Effector memory CD8-positive, alpha-beta T cell (primary cell): ENCODE measurements around the gene DVL2.
"Not testable (repeated sequence)": the region's sequence is repeated elsewhere in the genome, so short reads cannot be mapped to it uniquely, and the experiment has no call there.

ENCODE experiments used
- ATAC-seq: fragments of 150-1000 bp; cut with Tn5 transposase; replicated peaks from 2 replicates; pipeline ENCODE4 v1.10.0; 2021; ENCODE audit warnings: mild to moderate bottlenecking, moderate library complexity
- DNase-seq, 3 experiments: peaks; one replicate each; pipeline ENCODE4 v3.0.0; 2021
- H3K27ac Mint-ChIP-seq, 2 donors: one replicate each; pipeline ENCODE4 v1.8.0; 2022; ENCODE audit warnings: mild to moderate bottlenecking in 2 of 2, mixed read lengths in 2 of 2, moderate library complexity in 2 of 2
- H3K27me3 Mint-ChIP-seq, 2 donors: one replicate each; pipeline ENCODE4 v1.8.0; 2022; ENCODE audit warnings: mixed read lengths in 2 of 2
- H3K36me3 Mint-ChIP-seq: one replicate; pipeline ENCODE4 v1.8.0; 2022; ENCODE audit warnings: mild to moderate bottlenecking, moderate library complexity, mixed read lengths; ENCODE audit not compliant: insufficient read depth
- H3K4me1 Mint-ChIP-seq, 2 donors: one replicate each; pipeline ENCODE4 v1.8.0; 2022; ENCODE audit warnings: low read depth in 2 of 2, mixed read lengths in 2 of 2
- H3K4me3 Mint-ChIP-seq, 2 donors: one replicate each; pipeline ENCODE4 v1.8.0; 2022; ENCODE audit warnings: mild to moderate bottlenecking in 2 of 2, mixed read lengths in 2 of 2, moderate library complexity in 2 of 2
- H3K9me3 Mint-ChIP-seq, 2 donors: one replicate each; pipeline ENCODE4 v1.8.0; 2022; ENCODE audit warnings: mixed read lengths in 2 of 2

DVL2 gene

GRCh38 chr17:7183433-7184090 lies 50.8 kb downstream of the DVL2 start:
- Mint-ChIP-seq H3K27me3 (no peaks in the 10 kb centered on the region), H3K4me1 (peaks cover 0 to 6% of the 10 kb centered on the region in 2 donors), H3K36me3 (no peaks in the 10 kb centered on the region), H3K9me3 (no peaks in the 10 kb centered on the region), H3K4me3 (no peak overlapping the region), H3K27ac (no peak overlapping the region)
- no peak for DNase-seq
- no peak for ATAC-seq

- ATAC-seq, DNase-seq, H3K27me3 Mint-ChIP-seq, H3K36me3 Mint-ChIP-seq, H3K9me3 Mint-ChIP-seq, H3K27ac Mint-ChIP-seq, H3K4me3 Mint-ChIP-seq: not testable (repeated sequence)
- peaks cover 8 to 12% of the 10 kb centered on the region in 2 donors for H3K4me1 Mint-ChIP-seq
Measured at GRCh38 chr17:7182101-7182500, 52.2 kb downstream of the DVL2 start.

- Mint-ChIP-seq H3K27me3 (peaks cover 9% of the 10 kb centered on the region in 2 donors), H3K36me3 (no peaks in the 10 kb centered on the region), H3K4me3 (peak within 1 kb of the TSS; percentile 42 to 64), H3K9me3 (no peaks in the 10 kb centered on the region), H3K27ac (peak within 1 kb of the TSS in 1 of 2 donors; percentile 45), H3K4me1 (peaks cover 8% of the 10 kb centered on the region in 2 donors)
- DNase-seq = no peak
- no peak for ATAC-seq
Measured at GRCh38 chr17:7179317-7180254, 54.7 kb downstream of the DVL2 start, which contains the start of gene ASGR1. TSS of gene ASGR1 (minus strand) at chr17:7179370. CDS start at chr17:7178563, 807 bp downstream.

GRCh38 chr17:7178973-7179316 lies 55.4 kb downstream of the DVL2 start:
- H3K9me3 Mint-ChIP-seq = no peaks in the 10 kb centered on the region
- H3K4me3 Mint-ChIP-seq = no peak overlapping the region
- peaks cover 8% of the 10 kb centered on the region in 2 donors for H3K4me1 Mint-ChIP-seq
- H3K36me3 Mint-ChIP-seq = no peaks in the 10 kb centered on the region
- peaks cover 9% of the 10 kb centered on the region in 2 donors for H3K27me3 Mint-ChIP-seq
- H3K27ac Mint-ChIP-seq = no peak overlapping the region
- DNase-seq = no peak
- no peak for ATAC-seq

- ATAC-seq (no peak), DNase-seq (no peak)
- Mint-ChIP-seq H3K4me1 (peaks cover 6 to 8% of the 10 kb centered on the region in 2 donors), H3K27ac (peak overlapping the region in 1 of 2 donors; percentile 45), H3K36me3 (no peaks in the 10 kb centered on the region), H3K27me3 (peaks cover 9% of the 10 kb centered on the region in 2 donors), H3K9me3 (no peaks in the 10 kb centered on the region), H3K4me3 (peak overlapping the region; percentile 42 to 64)
Measured at GRCh38 chr17:7177954-7178477, 56.3 kb downstream of the DVL2 start.

- Mint-ChIP-seq H3K27me3 (peaks cover 9% of the 10 kb centered on the region in 2 donors), H3K4me3 (peak overlapping the region; percentile 42 to 64), H3K36me3 (no peaks in the 10 kb centered on the region), H3K9me3 (no peaks in the 10 kb centered on the region), H3K27ac (peak overlapping the region in 1 of 2 donors; percentile 45), H3K4me1 (peaks cover 6 to 8% of the 10 kb centered on the region in 2 donors)
- ATAC-seq (peak; percentile 75), DNase-seq (peak; percentile 55 to 62 (median 55))
Measured at GRCh38 chr17:7177191-7177953, 56.9 kb downstream of the DVL2 start.

- no peaks in the 10 kb centered on the region for H3K36me3 Mint-ChIP-seq
- no peaks in the 10 kb centered on the region for H3K9me3 Mint-ChIP-seq
- DNase-seq (no peak), ATAC-seq (no peak)
- peaks cover 9% of the 10 kb centered on the region in 2 donors for H3K27me3 Mint-ChIP-seq
- H3K27ac Mint-ChIP-seq = no peak overlapping the region
- no peak overlapping the region for H3K4me3 Mint-ChIP-seq
- H3K4me1 Mint-ChIP-seq = peaks cover 6 to 8% of the 10 kb centered on the region in 2 donors
Measured at GRCh38 chr17:7176841-7177190, 57.5 kb downstream of the DVL2 start.

- no peak overlapping the region for H3K4me3 Mint-ChIP-seq
- H3K9me3 Mint-ChIP-seq = no peaks in the 10 kb centered on the region
- H3K36me3 Mint-ChIP-seq = no peaks in the 10 kb centered on the region
- no peak for ATAC-seq
- H3K4me1 Mint-ChIP-seq = peaks cover 6 to 8% of the 10 kb centered on the region in 2 donors
- no peak overlapping the region for H3K27ac Mint-ChIP-seq
- no peak for DNase-seq
- peaks cover 9% of the 10 kb centered on the region in 2 donors for H3K27me3 Mint-ChIP-seq
Measured at GRCh38 chr17:7176107-7176840, 58.0 kb downstream of the DVL2 start.
